Stimulated activated CD8-positive, alpha-beta memory T cell treated with anti-CD3 and anti-CD28 coated beads, Interleukin-4, amount 100 ng/mL, for 24 hours (primary cell): ENCODE measurements around the gene PARG.
"Not testable (repeated sequence)": the region's sequence is repeated elsewhere in the genome, so short reads cannot be mapped to it uniquely, and the experiment has no call there.

Experiments
- DNase-seq: peaks from one replicate; pipeline ENCODE4 v3.0.0-alpha.2; 2020; ENCODE audit warnings: low read depth

PARG gene

DNA sequence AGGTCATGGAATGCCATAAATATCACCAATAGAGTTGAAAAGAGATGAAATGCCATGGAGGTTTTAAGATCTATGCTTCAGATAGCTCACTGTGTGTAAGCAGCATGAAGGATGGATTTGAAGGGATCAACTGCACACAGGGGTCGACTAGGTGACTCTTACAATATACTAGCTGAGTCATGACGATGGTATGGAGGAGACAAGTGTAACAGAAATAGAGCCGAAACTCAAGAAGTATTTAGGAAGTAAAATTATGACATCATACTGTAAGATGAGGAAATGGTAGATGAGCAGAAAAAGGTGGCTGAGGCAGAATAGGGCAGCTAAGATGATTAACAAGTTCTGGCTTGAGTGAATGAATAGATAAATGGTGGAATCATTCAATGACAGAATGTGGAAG lies 38.0 kb downstream of the PARG start:
- not testable (repeated sequence) for DNase-seq

GRCh38 chr10:49900406-49900805 lies 41.4 kb downstream of the PARG start:
- not testable (repeated sequence) for DNase-seq

- not testable (repeated sequence) for DNase-seq
These were observed 41.8 kb downstream of the PARG start for GRCh38 chr10:49899999-49900398.

GRCh38 chr10:49890025-49890424 lies 51.8 kb downstream of the PARG start:
- not testable (repeated sequence) for DNase-seq

DNA sequence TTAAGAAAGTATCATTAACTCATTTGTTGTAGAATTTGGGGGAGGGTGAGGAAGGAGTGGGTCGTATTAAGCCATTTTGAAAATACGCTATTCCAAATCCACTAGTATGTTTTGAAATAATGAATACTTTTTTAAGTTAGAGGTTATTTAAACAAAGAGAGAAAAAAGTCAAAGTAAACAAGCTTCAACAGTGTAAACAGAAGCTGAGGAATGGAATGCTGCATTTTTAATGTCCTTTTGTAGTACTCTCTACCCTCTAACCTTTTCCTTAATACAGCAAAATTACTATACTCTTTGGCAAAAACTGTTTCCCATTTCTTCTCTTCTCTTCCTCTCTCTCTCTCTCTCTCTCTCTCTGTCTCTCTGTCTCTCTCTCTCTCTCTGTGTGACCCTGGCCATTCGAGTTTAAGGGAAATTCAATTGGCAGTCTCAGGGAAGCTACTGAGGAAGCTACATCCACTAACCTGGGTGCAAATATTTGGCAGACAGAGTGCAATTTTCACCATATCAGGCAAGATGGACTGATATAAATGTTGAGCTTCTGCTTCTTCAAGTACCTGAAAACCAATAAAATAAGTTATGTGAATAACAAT lies 57.0 kb downstream of the PARG start:
- not testable (repeated sequence) for DNase-seq

DNA sequence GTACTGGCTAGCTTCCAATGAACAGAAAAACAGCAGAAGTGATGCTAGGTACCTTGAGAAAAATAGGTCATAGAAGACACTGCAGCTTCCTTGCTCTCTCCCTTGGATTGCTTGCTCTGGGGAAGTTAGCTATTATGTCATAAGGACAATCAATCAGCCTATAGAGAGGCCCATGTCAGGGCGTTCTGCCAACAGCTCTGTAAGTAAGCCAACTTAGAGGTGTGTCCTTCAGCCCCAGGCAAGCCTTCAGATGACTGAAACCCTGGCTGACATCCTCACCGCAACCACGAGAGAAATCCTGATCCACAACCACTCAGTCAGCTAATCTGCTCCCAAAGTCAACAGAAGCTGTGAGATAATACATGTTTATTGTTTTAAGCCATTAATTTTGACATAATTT lies 58.0 kb downstream of the PARG start:
- DNase-seq, result not testable (repeated sequence)

DNA sequence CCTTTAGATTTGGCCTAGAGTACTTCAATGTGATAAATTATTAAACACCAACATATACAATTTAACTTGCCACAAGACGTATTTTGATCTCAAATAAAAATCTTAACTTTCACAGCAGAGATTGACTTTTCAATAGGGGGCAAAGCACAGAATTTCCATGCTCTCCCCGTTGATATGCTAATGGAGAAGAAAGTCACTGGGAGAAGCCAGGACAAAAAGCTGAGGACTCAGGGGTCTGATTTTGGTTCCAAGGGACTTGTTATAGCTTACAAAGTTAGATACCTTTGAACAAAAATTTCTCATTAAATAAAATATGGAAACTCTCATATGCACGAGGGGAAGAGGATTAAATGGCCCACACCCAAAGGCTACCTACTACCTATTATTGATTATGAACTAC lies 59.5 kb downstream of the PARG start:
- DNase-seq, result not testable (repeated sequence)

- not testable (repeated sequence) for DNase-seq
These were observed 69.1 kb downstream of the PARG start for GRCh38 chr10:49872740-49873139.

- not testable (repeated sequence) for DNase-seq
These were observed 70.4 kb downstream of the PARG start for GRCh38 chr10:49871462-49871861.

DNA sequence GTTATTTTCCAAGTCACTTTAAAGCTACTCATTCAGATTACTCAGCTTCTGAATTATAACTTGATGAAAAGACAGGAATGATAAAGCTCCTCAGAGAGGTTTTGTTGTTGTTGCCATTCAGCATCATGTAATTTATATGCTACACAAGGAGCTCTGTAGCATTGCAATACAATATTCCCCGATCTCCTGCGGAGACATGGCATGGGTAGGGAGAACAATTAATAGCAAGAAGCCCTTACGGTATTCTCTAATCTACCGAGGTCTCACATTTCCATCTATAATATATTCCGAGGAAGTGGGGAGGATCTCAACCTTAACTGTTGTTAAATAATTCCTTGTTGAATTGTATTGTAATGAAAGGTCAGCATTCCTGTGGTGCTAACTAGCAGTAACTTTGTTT lies 81.9 kb downstream of the PARG start:
- not testable (repeated sequence) for DNase-seq

DNA sequence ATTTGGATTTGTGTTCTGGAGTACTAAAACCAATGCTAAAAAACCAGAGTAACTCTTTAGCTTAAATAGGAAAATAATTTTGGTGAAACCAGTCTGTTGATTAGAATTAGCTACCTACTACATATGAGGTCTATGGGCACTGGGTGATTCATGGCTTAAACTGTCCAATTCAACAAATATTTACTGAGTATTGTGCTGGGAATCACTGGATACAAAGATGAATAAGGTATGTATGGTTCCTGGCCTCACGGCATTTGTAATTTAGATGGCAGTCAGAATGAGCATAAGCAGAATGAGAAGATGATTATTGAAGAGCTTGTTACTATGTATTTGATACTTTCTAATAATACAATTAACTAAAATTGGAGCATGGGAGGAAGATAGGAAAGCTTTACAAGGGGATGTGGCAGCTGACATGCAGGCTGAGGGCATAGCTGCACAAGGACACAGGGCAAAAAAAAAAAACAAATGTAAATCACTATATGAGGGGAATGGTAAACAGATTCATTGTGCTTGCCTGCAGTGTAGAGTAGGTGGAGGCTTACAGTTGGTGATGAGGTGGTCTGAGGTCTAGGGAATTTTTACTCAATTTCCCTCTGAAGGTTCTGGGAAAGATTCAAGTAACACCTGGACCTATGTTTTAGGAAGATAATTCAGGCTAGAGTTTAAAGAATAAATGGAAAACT lies 83.0 kb downstream of the PARG start:
- not testable (repeated sequence) for DNase-seq

- DNase-seq, result not testable (repeated sequence)
These were observed 92.3 kb downstream of the PARG start for GRCh38 chr10:49849520-49849919.

DNA sequence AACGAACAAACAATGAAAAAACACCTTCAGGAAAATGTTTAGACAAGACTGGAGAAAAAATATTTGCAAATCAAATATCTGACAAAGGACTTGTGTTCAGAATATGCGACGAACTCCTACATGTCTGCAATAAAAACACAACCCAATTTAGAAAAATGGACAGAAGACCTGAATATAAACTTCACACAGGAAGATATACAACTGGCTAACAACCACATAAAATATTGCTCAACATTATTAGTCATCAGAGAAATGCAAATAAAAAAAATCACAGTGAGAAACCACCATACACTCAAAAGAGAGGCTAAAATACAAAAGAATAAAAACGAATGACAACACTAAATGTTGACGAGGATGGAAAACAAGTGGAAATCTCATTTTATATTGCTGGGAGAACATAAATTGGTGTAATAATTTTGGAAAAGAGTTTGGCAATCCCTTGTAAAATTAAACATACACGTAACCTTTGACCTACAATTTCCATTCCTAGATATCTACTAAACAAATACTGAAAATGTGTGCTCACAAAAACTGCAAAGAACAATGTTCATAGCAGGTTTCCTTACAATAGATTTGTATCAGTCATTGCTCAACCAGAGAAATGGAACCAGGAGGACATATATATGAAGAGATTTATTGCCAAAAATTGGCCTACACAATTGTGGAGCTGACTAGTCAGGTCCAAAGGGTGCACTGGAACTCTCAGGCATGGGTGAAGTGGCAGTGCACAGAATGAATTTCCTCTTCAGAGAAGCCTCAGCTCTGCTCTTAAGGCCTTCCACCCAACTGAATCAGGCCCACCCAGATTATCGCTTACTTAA lies 96.8 kb downstream of the PARG start:
- DNase-seq, result no peak

DNA sequence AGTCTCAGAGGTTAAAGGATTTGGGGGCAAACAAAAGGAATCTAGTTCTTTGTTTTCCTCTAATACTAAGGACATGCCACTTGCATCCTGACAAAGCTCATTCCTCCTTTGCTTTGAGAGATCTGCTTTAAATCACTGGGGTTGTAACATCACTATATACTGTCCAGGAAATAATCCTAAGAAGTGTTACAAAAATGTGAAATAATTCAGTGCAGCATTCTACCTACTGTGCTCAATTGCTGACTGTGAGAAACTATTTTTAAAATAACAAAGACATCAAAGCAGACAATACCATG lies 99.5 kb downstream of the PARG start:
- not testable (repeated sequence) for DNase-seq

- DNase-seq, result no peak
These were observed 100.1 kb downstream of the PARG start for GRCh38 chr10:49841615-49842332.

DNA sequence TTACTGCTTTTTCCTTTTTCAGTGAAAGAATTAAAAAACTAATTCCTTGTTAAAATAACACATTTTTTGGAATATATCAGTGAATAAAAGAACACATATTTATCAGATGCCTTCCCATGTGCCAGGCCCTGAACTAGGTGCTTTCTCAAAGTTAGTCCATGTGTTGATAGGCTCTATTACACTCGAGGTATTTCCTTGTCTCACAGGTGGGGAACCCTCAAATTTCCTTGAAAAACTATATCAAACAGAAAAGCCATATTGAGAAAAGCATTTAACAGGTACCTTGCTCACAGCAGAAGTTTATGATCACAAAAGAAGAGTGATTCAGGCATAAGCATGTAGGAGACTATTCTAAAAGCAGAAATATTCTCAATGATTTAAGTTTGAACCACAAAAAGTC lies 104.1 kb downstream of the PARG start:
- no peak for DNase-seq

DNA sequence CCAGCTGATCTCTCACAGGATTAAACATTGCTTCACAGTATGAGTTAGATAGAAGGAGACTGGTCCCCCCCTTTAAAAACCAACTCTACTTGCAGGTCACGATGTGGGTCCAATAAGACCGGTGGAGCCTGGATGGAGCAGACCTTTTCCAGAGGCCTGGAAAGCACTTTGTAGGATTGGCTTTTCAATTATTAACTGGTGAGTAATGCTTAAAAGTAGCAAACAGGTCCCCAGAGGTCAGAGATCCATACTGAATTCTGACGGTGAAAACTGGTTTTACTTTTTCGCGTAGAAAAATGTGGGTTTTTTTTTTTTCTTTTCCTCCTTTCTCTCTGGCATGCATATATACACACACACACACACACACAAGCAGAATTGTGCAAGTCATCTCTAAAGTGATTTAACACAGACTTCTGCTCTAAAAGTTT lies 104.8 kb downstream of the PARG start:
- DNase-seq, result no peak

- no peak for DNase-seq
These were observed 106.9 kb downstream of the PARG start for GRCh38 chr10:49834976-49835375.

- DNase-seq, result no peak
These were observed 107.6 kb downstream of the PARG start for GRCh38 chr10:49834201-49834600.

DNA sequence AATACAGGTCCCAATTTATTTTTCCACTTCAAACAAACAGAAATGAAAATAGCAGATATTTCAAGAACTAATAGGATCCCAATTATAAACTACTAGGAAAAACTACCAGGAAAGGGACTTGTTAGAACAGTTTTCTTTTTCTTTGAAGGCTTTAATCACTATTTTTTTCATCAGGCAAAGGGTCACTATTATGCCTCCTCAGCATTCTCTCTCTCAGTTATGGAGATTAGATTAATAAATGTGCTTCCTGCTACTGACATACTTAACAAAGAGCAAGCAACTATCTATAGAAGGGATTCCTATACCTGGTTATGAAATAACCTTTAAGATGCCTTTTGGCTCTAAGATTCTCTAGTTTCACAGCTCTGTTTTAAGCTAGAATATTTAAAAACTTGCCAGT lies 108.7 kb downstream of the PARG start:
- no peak for DNase-seq

DNA sequence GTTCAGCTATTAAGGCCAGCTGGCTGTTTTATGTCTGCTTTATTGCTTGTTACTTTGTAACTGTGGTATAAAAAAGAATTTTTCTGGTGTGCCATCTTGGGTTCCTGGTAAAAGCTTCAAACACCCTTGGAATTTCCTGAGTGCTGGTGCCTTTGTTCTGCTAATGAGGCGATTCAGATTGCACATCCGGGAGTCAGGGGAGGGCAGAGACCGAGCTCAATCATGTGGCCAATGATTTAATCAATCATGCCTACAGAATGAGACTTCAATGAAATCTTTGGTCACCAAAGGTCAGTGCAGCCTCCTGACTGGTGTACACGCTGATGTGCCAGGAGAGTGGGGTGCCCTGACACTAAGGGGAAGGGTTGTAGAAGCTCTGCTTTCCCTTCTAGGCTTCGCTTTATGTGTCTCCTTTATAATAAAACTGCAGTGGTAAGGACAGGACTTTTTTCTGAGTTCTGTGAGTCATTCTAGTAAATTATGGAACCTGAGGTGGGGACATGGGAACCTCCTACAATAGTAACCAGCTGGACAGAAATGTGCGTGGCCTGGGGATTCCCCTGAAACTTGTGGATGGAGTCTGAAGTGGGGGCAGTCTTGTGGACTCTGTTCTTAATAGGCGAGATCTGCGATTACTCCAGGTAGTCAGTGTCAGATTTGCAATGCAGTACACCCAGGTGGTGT lies 110.3 kb downstream of the PARG start:
- no peak for DNase-seq

GRCh38 chr10:49830846-49831245 lies 111.0 kb downstream of the PARG start:
- no peak for DNase-seq
